Measurements from ENCODE around the gene TPCN2. TPM values are rescaled to one million over a fixed set of nuclear protein-coding genes. Genes with fewer than 3 reads are reported as not detected.

Gene TPCN2
- total RNA-seq, 1 experiment from 2014 or later: 63.6 TPM

GRCh38 chr11:69154211-69154913 is 105.6 kb downstream of the TPCN2 start:
- Histone ChIP-seq H3K4me1 (peaks cover 19% of the 10 kb centered on the region), H3K36me3 (ENCODE audit: control insufficient read depth, insufficient read depth, low read length) (no peaks in the 10 kb centered on the region), H3K9me3 (peaks cover 3% of the 10 kb centered on the region; the same call in 1 of the 2 replicates), H3K4me3 (ENCODE audit: low read depth, low read length) (no peak overlapping the region), H3K27me3 (replicated peaks; ENCODE audit: control insufficient read depth, insufficient read depth, low read length) (no peaks in the 10 kb centered on the region)
- intact Hi-C loops (cut with micrococcal nuclease; ENCODE audit: unreplicated experiment): no loop called here
- BruUV-seq (replicated peaks): no TSS peak
- Mint-ChIP-seq H3K27me3 (ENCODE audit: insufficient read depth, unreplicated experiment) (no peaks in the 10 kb centered on the region), H3K4me3 (ENCODE audit: unreplicated experiment) (no peak overlapping the region), H3K9me3 (ENCODE audit: unreplicated experiment) (peaks cover 16% of the 10 kb centered on the region), H3K36me3 (ENCODE audit: insufficient read depth, unreplicated experiment) (peaks cover 5% of the 10 kb centered on the region), H3K27ac (ENCODE audit: unreplicated experiment) (no peak overlapping the region), H3K4me1 (ENCODE audit: low read depth, unreplicated experiment) (peaks cover 15% of the 10 kb centered on the region)
- TF ChIP-seq CTCF (IDR thresholded peaks at IDR 0.05; ENCODE audit: insufficient read depth in 1 of 2, low read depth in 1 of 2, low read length in 1 of 2, severe bottlenecking in 1 of 2, unreplicated experiment in 1 of 2): no peak
- ChIA-PET POLR2A (no interaction called here), CTCF (interaction anchor here (1.3 to 1.6 kb wide), 2 partner anchors 16 to 23 kb away, joined by 4 to 5 read pairs; no protein-coding TSS in a partner anchor)
- DNase-seq: peak in 1 of 2 experiments; percentile 35

- TF ChIP-seq CTCF (IDR thresholded peaks at IDR 0.05; ENCODE audit: insufficient read depth in 1 of 2, low read depth in 1 of 2, low read length in 1 of 2, severe bottlenecking in 1 of 2, unreplicated experiment in 1 of 2): no peak
- Mint-ChIP-seq H3K4me3 (ENCODE audit: unreplicated experiment) (no peak overlapping the region), H3K27me3 (ENCODE audit: insufficient read depth, unreplicated experiment) (no peaks in the 10 kb centered on the region), H3K4me1 (ENCODE audit: low read depth, unreplicated experiment) (peaks cover 15% of the 10 kb centered on the region), H3K36me3 (ENCODE audit: insufficient read depth, unreplicated experiment) (peaks cover 5% of the 10 kb centered on the region), H3K9me3 (ENCODE audit: unreplicated experiment) (peaks cover 11% of the 10 kb centered on the region), H3K27ac (ENCODE audit: unreplicated experiment) (no peak overlapping the region)
- Histone ChIP-seq H3K4me1 (peaks cover 19% of the 10 kb centered on the region), H3K36me3 (ENCODE audit: control insufficient read depth, insufficient read depth, low read length) (no peaks in the 10 kb centered on the region), H3K9me3 (0 out of 2 replicates have a peak, but pooled peaks cover 3% of the 10 kb centered on the region), H3K4me3 (ENCODE audit: low read depth, low read length) (no peak overlapping the region), H3K27me3 (replicated peaks; ENCODE audit: control insufficient read depth, insufficient read depth, low read length) (no peaks in the 10 kb centered on the region)
- no peak for DNase-seq
- ChIA-PET CTCF (interaction anchor here (1.6 kb wide), 1 partner anchor 23 kb away, joined by 4 read pairs; no protein-coding TSS in a partner anchor), POLR2A (no interaction called here)
- BruUV-seq (replicated peaks): no TSS peak
- intact Hi-C loops (cut with micrococcal nuclease; ENCODE audit: unreplicated experiment): no loop called here
These were observed 106.2 kb downstream of the TPCN2 start for GRCh38 chr11:69154938-69155301.

- H3K36me3 ChIP-seq (ENCODE audit: control insufficient read depth, insufficient read depth, low read length): no peaks in the 10 kb centered on the region
- ChIA-PET CTCF (interaction anchor here (1.9 kb wide), 1 partner anchor 24 kb away, joined by 5 read pairs; no protein-coding TSS in a partner anchor), POLR2A (no interaction called here)
- DNase-seq: peak in 1 of 2 experiments; percentile 47
- Mint-ChIP-seq H3K27ac (ENCODE audit: unreplicated experiment) (peak within 1 kb of the TSS; percentile 66), H3K27me3 (ENCODE audit: insufficient read depth, unreplicated experiment) (no peaks in the 10 kb centered on the region), H3K4me3 (ENCODE audit: unreplicated experiment) (peak within 1 kb of the TSS; percentile 32), H3K36me3 (ENCODE audit: insufficient read depth, unreplicated experiment) (peaks cover 5% of the 10 kb centered on the region), H3K4me1 (ENCODE audit: low read depth, unreplicated experiment) (peaks cover 15% of the 10 kb centered on the region), H3K9me3 (ENCODE audit: unreplicated experiment) (peaks cover 4% of the 10 kb centered on the region)
- BruUV-seq (replicated peaks): no TSS peak
- H3K9me3 ChIP-seq: no peaks in the 10 kb centered on the region
- no peak within 1 kb of the TSS for H3K4me3 ChIP-seq (ENCODE audit: low read depth, low read length)
- intact Hi-C loops (cut with micrococcal nuclease; ENCODE audit: unreplicated experiment): no loop called here
- H3K27me3 ChIP-seq (replicated peaks; ENCODE audit: control insufficient read depth, insufficient read depth, low read length): no peaks in the 10 kb centered on the region
- TF ChIP-seq CTCF (IDR thresholded peaks at IDR 0.05; ENCODE audit: insufficient read depth in 1 of 2, low read depth in 1 of 2, low read length in 1 of 2, severe bottlenecking in 1 of 2, unreplicated experiment in 1 of 2): no peak
- H3K4me1 ChIP-seq: peaks cover 19% of the 10 kb centered on the region
These were observed 106.8 kb downstream of the TPCN2 start, which contains the start of gene SMIM38 for GRCh38 chr11:69155302-69156234. Gene SMIM38 (plus strand): TSS chr11:69155935. CDS start chr11:69157847, 1,912 bp downstream.

All from Caco-2 (cell line).